Thyroid gland (tissue), 4 donors: Measurements from ENCODE around the gene RPL5. TPM values are rescaled to one million over a fixed set of nuclear protein-coding genes. Genes with fewer than 3 reads are reported as not detected.

Experiments used
- DNase-seq, 2 donors: peaks; one replicate each; pipeline ENCODE4 v3.0.0-alpha.2; 2019
- H3K27ac ChIP-seq, 3 donors: fragments of 200-600 bp; sonication (generic); 1 replicate in 2 of 3; 2 replicates in 1 of 3; pipeline ENCODE4 v1.5.1; 2016 to 2019; ENCODE audit warnings: mild to moderate bottlenecking in 1 of 3, moderate library complexity in 1 of 3
- H3K27me3 ChIP-seq: fragments of 200-600 bp; sonication (generic); one replicate; pipeline ENCODE4 v1.5.1; 2019
- H3K36me3 ChIP-seq, 2 donors: fragments of 200-600 bp; sonication (generic); one replicate each; pipeline ENCODE4 v1.5.1; 2016 to 2019
- H3K4me1 ChIP-seq, 2 donors: fragments of 200-600 bp; sonication (generic); one replicate each; pipeline ENCODE4 v1.5.1; 2017 to 2019
- H3K4me3 ChIP-seq, 3 donors: fragments of 200-600 bp; sonication (generic); replicated peaks in 1 of 3; 1 replicate in 2 of 3; 2 replicates in 1 of 3; pipeline ENCODE4 v1.5.1; 2016; ENCODE audit warnings: mild to moderate bottlenecking in 1 of 3
- H3K9me3 ChIP-seq: fragments of 200-600 bp; sonication (generic); one replicate; pipeline ENCODE4 v1.5.1; 2017
- CTCF ChIP-seq, 6 experiments: fragments of 200-600 bp in 3 of 6; fragments of 450-650 bp in 3 of 6; sonication (generic) in 3 of 6; IDR thresholded peaks; one replicate each; pipeline ENCODE4 v1.5.1; 2016 to 2019; ENCODE audit warnings: antibody characterized with exemption in 6 of 6, mild to moderate bottlenecking in 2 of 6, inconsistent platforms in 1 of 6, moderate library complexity in 1 of 6
- POLR2A ChIP-seq, 2 donors: fragments of 450-650 bp; IDR thresholded peaks; one replicate each; pipeline ENCODE4 v1.6.1; 2017; ENCODE audit warnings: antibody characterized with exemption in 2 of 2, mild to moderate bottlenecking in 2 of 2, moderate library complexity in 1 of 2
- WGBS, 2 donors: methylation state at CpG; one replicate each; pipeline ENCODE4 v1.1.5; 2017; 5-methylcytosine and 5-hydroxymethylcytosine counted together
- intact Hi-C: fragments of 100-400 bp; cut with DNase I; formaldehyde crosslinking; loops from one replicate; pipeline ENCODE4 v1.15.1; 2023
- total RNA-seq, 4 donors: library from RNA; depleted of rRNA; stranded (reverse); fragments of >200 nt; gene quantifications; one replicate each; pipeline ENCODE4 v1.2.3, GENCODE V29; 2016

RPL5 gene
- total RNA-seq, 4 donors from 2014 or later = 1,556 to 2,409 (median 1,666) TPM

DNA sequence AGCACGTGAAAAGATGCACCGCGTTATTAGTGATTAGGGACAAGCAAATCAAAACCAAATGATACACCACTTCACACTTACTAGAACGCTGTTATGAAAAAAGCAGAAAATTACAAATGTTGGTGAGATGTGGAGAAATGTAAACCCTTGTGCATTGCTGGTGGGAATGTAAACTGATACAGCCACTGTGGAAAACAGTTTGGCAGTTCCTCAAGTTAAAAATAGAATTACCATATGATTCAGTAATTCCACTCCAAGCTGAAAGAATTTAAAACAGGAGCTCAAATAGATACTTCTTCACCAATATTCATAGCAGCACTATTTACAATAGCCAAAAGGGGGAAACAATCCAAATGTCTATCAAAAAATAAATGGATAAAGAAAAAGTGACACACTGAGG lies 36.7 kb upstream of the RPL5 start:
- Histone ChIP-seq H3K36me3 (no peaks in the 10 kb centered on the region), H3K4me1 (no peaks in the 10 kb centered on the region), H3K27ac (no peak overlapping the region), H3K9me3 (no peaks in the 10 kb centered on the region), H3K27me3 (no peaks in the 10 kb centered on the region), H3K4me3 (no peak overlapping the region)
- TF ChIP-seq CTCF (IDR thresholded peaks at IDR 0.05) (no peak), POLR2A (IDR thresholded peaks at IDR 0.05) (no peak)
- WGBS, 2 donors = 87 to 92% methylated on average over 4 of the region's 4 CpGs
- no peak for DNase-seq
- intact Hi-C loops = no loop called here

DNA sequence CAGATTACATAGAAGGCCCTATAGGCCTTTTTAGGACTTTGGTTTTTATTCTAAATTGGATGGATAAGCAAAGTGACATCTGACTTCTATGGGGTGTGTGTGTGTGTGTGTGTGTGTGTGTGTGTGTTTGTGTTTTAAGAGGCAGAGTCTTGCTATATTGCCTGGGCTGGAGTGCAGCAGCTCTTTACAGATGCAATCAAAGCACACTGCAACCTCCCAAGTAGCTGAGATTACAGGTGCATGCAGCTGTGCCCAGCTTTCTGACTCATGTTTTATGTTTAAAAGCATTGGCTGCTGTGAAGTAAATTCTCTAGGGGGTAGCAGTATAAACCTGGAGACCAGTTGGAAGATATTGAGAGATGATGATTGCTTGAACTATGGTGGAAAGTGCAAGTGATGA lies 34.5 kb upstream of the RPL5 start:
- intact Hi-C loops = no loop called here
- H3K27ac ChIP-seq = no peak overlapping the region

GRCh38 chr1:92797961-92798360 lies 33.9 kb upstream of the RPL5 start:
- no peaks in the 10 kb centered on the region for H3K27me3 ChIP-seq
- WGBS, 2 donors = 80 to 85% methylated on average over 1 of the region's 1 CpG
- H3K27ac ChIP-seq = no peak overlapping the region
- DNase-seq = no peak
- intact Hi-C loops = no loop called here
- TF ChIP-seq POLR2A (IDR thresholded peaks at IDR 0.05) (no peak), CTCF (IDR thresholded peaks at IDR 0.05) (no peak)
- no peaks in the 10 kb centered on the region for H3K4me1 ChIP-seq
- no peaks in the 10 kb centered on the region for H3K9me3 ChIP-seq
- no peaks in the 10 kb centered on the region for H3K36me3 ChIP-seq
- no peak overlapping the region for H3K4me3 ChIP-seq

More for the DNA sequence above, 34.5 kb upstream of the RPL5 start:
- Histone ChIP-seq H3K27me3 (no peaks in the 10 kb centered on the region), H3K4me3 (no peak overlapping the region), H3K36me3 (no peaks in the 10 kb centered on the region), H3K9me3 (no peaks in the 10 kb centered on the region), H3K4me1 (no peaks in the 10 kb centered on the region)
- DNase-seq = no peak
- no peak for TF ChIP-seq CTCF (IDR thresholded peaks at IDR 0.05)
- TF ChIP-seq POLR2A (IDR thresholded peaks at IDR 0.05) = no peak

DNA sequence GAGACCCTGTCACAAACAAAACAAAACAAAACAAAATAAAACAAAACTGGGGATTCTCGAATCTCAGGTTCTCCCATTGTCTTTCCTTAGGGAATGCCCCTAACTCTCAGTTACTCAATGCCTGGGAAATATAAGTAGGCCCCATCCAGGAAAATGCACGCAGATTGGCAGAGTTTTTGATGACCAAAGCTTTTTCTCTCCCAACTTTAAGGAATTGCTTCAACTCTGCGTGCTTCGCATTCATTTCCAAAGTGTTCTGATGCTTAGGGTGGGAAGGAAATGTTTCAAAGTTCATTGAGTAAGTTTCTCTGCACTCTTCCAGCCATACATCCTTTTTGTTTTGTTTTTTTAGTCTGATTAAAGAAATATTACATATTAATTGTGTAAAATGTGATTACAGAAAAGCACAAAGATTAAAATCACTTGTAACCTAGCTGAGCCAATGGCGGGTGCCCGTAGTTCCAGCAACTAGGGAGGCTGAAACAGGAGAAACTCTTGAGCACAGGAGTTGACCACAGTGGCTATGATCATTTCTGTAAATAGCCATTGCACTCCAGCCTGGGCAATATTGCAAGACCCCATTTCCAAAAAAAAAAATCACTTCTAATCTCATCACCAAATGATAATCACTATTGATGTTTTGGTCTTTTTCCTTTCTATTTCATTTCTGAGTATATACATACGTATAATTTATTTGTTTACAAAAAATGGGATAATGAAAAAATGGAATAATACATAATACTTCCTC lies 28.5 kb upstream of the RPL5 start:
- H3K36me3 ChIP-seq = no peaks in the 10 kb centered on the region
- no peaks in the 10 kb centered on the region for H3K9me3 ChIP-seq
- no peak overlapping the region for H3K27ac ChIP-seq
- H3K4me1 ChIP-seq = no peaks in the 10 kb centered on the region
- DNase-seq = no peak
- intact Hi-C loops = no loop called here
- no peak overlapping the region for H3K4me3 ChIP-seq
- WGBS, 2 donors = 89 to 91% methylated on average over 7 of the region's 7 CpGs
- no peak for TF ChIP-seq CTCF (IDR thresholded peaks at IDR 0.05)
- no peaks in the 10 kb centered on the region for H3K27me3 ChIP-seq

GRCh38 chr1:92804721-92805201 lies 27.1 kb upstream of the RPL5 start:
- H3K36me3 ChIP-seq = no peaks in the 10 kb centered on the region
- peak; percentile 82 for DNase-seq
- no peak overlapping the region for H3K4me3 ChIP-seq
- no peaks in the 10 kb centered on the region for H3K4me1 ChIP-seq
- TF ChIP-seq CTCF (IDR thresholded peaks at IDR 0.05) (no peak), POLR2A (IDR thresholded peaks at IDR 0.05) (no peak)
- peak overlapping the region in 1 of 3 donors; percentile 38 for H3K27ac ChIP-seq
- WGBS, 2 donors = 6 to 7% methylated on average over 7 of the region's 7 CpGs
- no peaks in the 10 kb centered on the region for H3K27me3 ChIP-seq
- intact Hi-C loops = no loop called here
- H3K9me3 ChIP-seq = no peaks in the 10 kb centered on the region
